ENCODE measurements around the gene RAD51AP2.
A peak's percentile ranks its signal among the peaks of the same experiment; 100 is the strongest.

Gene RAD51AP2

GRCh38 chr2:17538022-17538843 lies 20.0 kb upstream of the RAD51AP2 start:
- Histone ChIP-seq H3K14ac (ENCODE audit: low read length in 2 of 2) (no peak overlapping the region), H3K79me1 (replicated peaks; ENCODE audit: low read length, poor library complexity, severe bottlenecking) (peaks cover 6% of the 10 kb centered on the region), H3K27ac (ENCODE audit: low read length, poor library complexity, severe bottlenecking) (peak overlapping the region; percentile 67), H2AK5ac (ENCODE audit: low read length, severe bottlenecking) (no peak overlapping the region), H3K4me2 (ENCODE audit: low read length, poor library complexity, severe bottlenecking) (peak overlapping the region; percentile 96), H3K9ac (ENCODE audit: low read length) (peak overlapping the region; percentile 71), H3K27me3 (ENCODE audit: control insufficient read depth in 1 of 2, insufficient read depth in 1 of 2, low read length in 2 of 2) (peaks cover 2 to 49% of the 10 kb centered on the region in 2 experiments), H3K4me1 (ENCODE audit: control insufficient read depth, insufficient read depth, low read depth, low read length) (peaks cover 10% of the 10 kb centered on the region), H2BK15ac (ENCODE audit: low read depth, poor library complexity, severe bottlenecking) (no peak overlapping the region), H2BK5ac (ENCODE audit: low read depth, low read length, poor library complexity, severe bottlenecking) (peak overlapping the region; percentile 74), H2AFZ (ENCODE audit: low read depth, low read length) (peak overlapping the region; percentile 69), H4K8ac (ENCODE audit: low read length) (no peak overlapping the region), H3K4ac (ENCODE audit: low read depth in 1 of 2, low read length in 2 of 2) (no peak overlapping the region), H2BK12ac (ENCODE audit: low read length in 2 of 2) (no peak overlapping the region), H4K91ac (ENCODE audit: low read length) (no peak overlapping the region), H3K4me3 (ENCODE audit: insufficient read depth in 1 of 2, low read depth in 1 of 2, low read length in 2 of 2) (peak overlapping the region; percentile 64 to 77), H3K18ac (ENCODE audit: low read depth in 1 of 2, low read length in 2 of 2) (peak overlapping the region in 1 of 2 experiments; percentile 40), H3K36me3 (ENCODE audit: control insufficient read depth in 1 of 2, insufficient read depth in 2 of 2, low read depth in 1 of 2, low read length in 2 of 2) (no peaks in the 10 kb centered on the region), H3K23ac (ENCODE audit: low read length in 2 of 2) (no peak overlapping the region), H2BK120ac (ENCODE audit: low read depth, low read length) (no peak overlapping the region), H3K9me3 (ENCODE audit: control insufficient read depth, low read length) (no peaks in the 10 kb centered on the region)
- WGBS = 7% methylated on average over 25 of the region's 30 CpGs
- peak; percentile 66 for DNase-seq

GRCh38 chr2:17536416-17536815 lies 18.2 kb upstream of the RAD51AP2 start:
- no peak overlapping the region for H3K27ac ChIP-seq (ENCODE audit: low read length, poor library complexity, severe bottlenecking)
- no peak overlapping the region for H2AFZ ChIP-seq (ENCODE audit: low read depth, low read length)
- no peak overlapping the region for H3K4me2 ChIP-seq (ENCODE audit: low read length, poor library complexity, severe bottlenecking)
- H3K18ac ChIP-seq (ENCODE audit: low read depth in 1 of 2, low read length in 2 of 2) = no peak overlapping the region
- DNase-seq = no peak
- no peak overlapping the region for H3K4ac ChIP-seq (ENCODE audit: low read depth in 1 of 2, low read length in 2 of 2)
- H4K8ac ChIP-seq (ENCODE audit: low read length) = no peak overlapping the region
- no peak overlapping the region for H2BK12ac ChIP-seq (ENCODE audit: low read length in 2 of 2)
- no peak overlapping the region for H3K4me3 ChIP-seq (ENCODE audit: insufficient read depth in 1 of 2, low read depth in 1 of 2, low read length in 2 of 2)
- H2BK5ac ChIP-seq (ENCODE audit: low read depth, low read length, poor library complexity, severe bottlenecking) = no peak overlapping the region
- no peak overlapping the region for H3K23ac ChIP-seq (ENCODE audit: low read length in 2 of 2)
- no peak overlapping the region for H2BK15ac ChIP-seq (ENCODE audit: low read depth, poor library complexity, severe bottlenecking)
- H3K9me3 ChIP-seq (ENCODE audit: control insufficient read depth, low read length) = no peaks in the 10 kb centered on the region
- H4K91ac ChIP-seq (ENCODE audit: low read length) = no peak overlapping the region
- no peaks in the 10 kb centered on the region for H3K79me1 ChIP-seq (replicated peaks; ENCODE audit: low read length, poor library complexity, severe bottlenecking)
- H3K14ac ChIP-seq (ENCODE audit: low read length in 2 of 2) = no peak overlapping the region
- H3K36me3 ChIP-seq (ENCODE audit: control insufficient read depth in 1 of 2, insufficient read depth in 2 of 2, low read depth in 1 of 2, low read length in 2 of 2) = no peaks in the 10 kb centered on the region
- no peak overlapping the region for H2AK5ac ChIP-seq (ENCODE audit: low read length, severe bottlenecking)
- peaks cover 6% of the 10 kb centered on the region for H3K4me1 ChIP-seq (ENCODE audit: control insufficient read depth, insufficient read depth, low read depth, low read length)
- peaks cover 0 to 37% of the 10 kb centered on the region in 2 experiments for H3K27me3 ChIP-seq (ENCODE audit: control insufficient read depth in 1 of 2, insufficient read depth in 1 of 2, low read length in 2 of 2)
- no peak overlapping the region for H2BK120ac ChIP-seq (ENCODE audit: low read depth, low read length)
- 95% methylated on average over 2 of the region's 2 CpGs for WGBS
- H3K9ac ChIP-seq (ENCODE audit: low read length) = no peak overlapping the region

- no peak overlapping the region for H4K8ac ChIP-seq (ENCODE audit: low read length)
- no peak overlapping the region for H4K91ac ChIP-seq (ENCODE audit: low read length)
- H2AK5ac ChIP-seq (ENCODE audit: low read length, severe bottlenecking) = no peak overlapping the region
- peaks cover 0 to 21% of the 10 kb centered on the region in 2 experiments for H3K27me3 ChIP-seq (ENCODE audit: control insufficient read depth in 1 of 2, insufficient read depth in 1 of 2, low read length in 2 of 2)
- no peak overlapping the region for H3K9ac ChIP-seq (ENCODE audit: low read length)
- no peak overlapping the region for H3K14ac ChIP-seq (ENCODE audit: low read length in 2 of 2)
- H3K36me3 ChIP-seq (ENCODE audit: control insufficient read depth in 1 of 2, insufficient read depth in 2 of 2, low read depth in 1 of 2, low read length in 2 of 2) = no peaks in the 10 kb centered on the region
- no peak overlapping the region for H3K23ac ChIP-seq (ENCODE audit: low read length in 2 of 2)
- no peaks in the 10 kb centered on the region for H3K79me1 ChIP-seq (replicated peaks; ENCODE audit: low read length, poor library complexity, severe bottlenecking)
- WGBS = 100% methylated on average over 1 of the region's 2 CpGs
- no peak overlapping the region for H3K27ac ChIP-seq (ENCODE audit: low read length, poor library complexity, severe bottlenecking)
- no peak overlapping the region for H3K4ac ChIP-seq (ENCODE audit: low read depth in 1 of 2, low read length in 2 of 2)
- no peak overlapping the region for H2AFZ ChIP-seq (ENCODE audit: low read depth, low read length)
- no peak overlapping the region for H2BK5ac ChIP-seq (ENCODE audit: low read depth, low read length, poor library complexity, severe bottlenecking)
- H3K4me3 ChIP-seq (ENCODE audit: insufficient read depth in 1 of 2, low read depth in 1 of 2, low read length in 2 of 2) = no peak overlapping the region
- no peak overlapping the region for H3K18ac ChIP-seq (ENCODE audit: low read depth in 1 of 2, low read length in 2 of 2)
- H3K4me1 ChIP-seq (ENCODE audit: control insufficient read depth, insufficient read depth, low read depth, low read length) = peaks cover 3% of the 10 kb centered on the region
- no peak overlapping the region for H2BK120ac ChIP-seq (ENCODE audit: low read depth, low read length)
- no peak overlapping the region for H2BK12ac ChIP-seq (ENCODE audit: low read length in 2 of 2)
- no peak for DNase-seq
- no peak overlapping the region for H3K4me2 ChIP-seq (ENCODE audit: low read length, poor library complexity, severe bottlenecking)
- H2BK15ac ChIP-seq (ENCODE audit: low read depth, poor library complexity, severe bottlenecking) = no peak overlapping the region
- H3K9me3 ChIP-seq (ENCODE audit: control insufficient read depth, low read length) = no peaks in the 10 kb centered on the region
These were observed 15.3 kb upstream of the RAD51AP2 start for GRCh38 chr2:17533546-17533945.

GRCh38 chr2:17529771-17530170 lies 11.5 kb upstream of the RAD51AP2 start:
- Histone ChIP-seq H3K4ac (ENCODE audit: low read depth in 1 of 2, low read length in 2 of 2) (no peak overlapping the region), H2AFZ (ENCODE audit: low read depth, low read length) (no peak overlapping the region), H3K4me2 (ENCODE audit: low read length, poor library complexity, severe bottlenecking) (no peak overlapping the region), H3K23ac (ENCODE audit: low read length in 2 of 2) (no peak overlapping the region), H3K18ac (ENCODE audit: low read depth in 1 of 2, low read length in 2 of 2) (no peak overlapping the region), H2BK5ac (ENCODE audit: low read depth, low read length, poor library complexity, severe bottlenecking) (no peak overlapping the region), H4K8ac (ENCODE audit: low read length) (no peak overlapping the region), H2BK15ac (ENCODE audit: low read depth, poor library complexity, severe bottlenecking) (no peak overlapping the region), H3K27me3 (ENCODE audit: control insufficient read depth in 1 of 2, insufficient read depth in 1 of 2, low read length in 2 of 2) (peaks cover 0 to 11% of the 10 kb centered on the region in 2 experiments), H2AK5ac (ENCODE audit: low read length, severe bottlenecking) (no peak overlapping the region), H3K14ac (ENCODE audit: low read length in 2 of 2) (no peak overlapping the region), H3K36me3 (ENCODE audit: control insufficient read depth in 1 of 2, insufficient read depth in 2 of 2, low read depth in 1 of 2, low read length in 2 of 2) (no peaks in the 10 kb centered on the region), H3K9ac (ENCODE audit: low read length) (no peak overlapping the region), H2BK120ac (ENCODE audit: low read depth, low read length) (no peak overlapping the region), H3K9me3 (ENCODE audit: control insufficient read depth, low read length) (no peaks in the 10 kb centered on the region), H3K4me1 (ENCODE audit: control insufficient read depth, insufficient read depth, low read depth, low read length) (no peaks in the 10 kb centered on the region), H3K79me1 (replicated peaks; ENCODE audit: low read length, poor library complexity, severe bottlenecking) (no peaks in the 10 kb centered on the region), H3K27ac (ENCODE audit: low read length, poor library complexity, severe bottlenecking) (no peak overlapping the region), H2BK12ac (ENCODE audit: low read length in 2 of 2) (no peak overlapping the region), H3K4me3 (ENCODE audit: insufficient read depth in 1 of 2, low read depth in 1 of 2, low read length in 2 of 2) (no peak overlapping the region), H4K91ac (ENCODE audit: low read length) (no peak overlapping the region)
- WGBS = 72% methylated on average over 2 of the region's 2 CpGs
- DNase-seq = no peak

All from mesenchymal stem cell (in vitro differentiated cells and primary cell).